NCI-H524 (cell line): ENCODE measurements around the gene ENGASE.

Experiments
- DNase-seq, 2 experiments: peaks; one replicate each; lab custom pipeline; 2025; lab: John Stamatoyannopoulos, UW

Gene ENGASE

GRCh38 chr17:79114458-79115301 lies 40.1 kb downstream of the ENGASE start:
- DNase-seq: peak; percentile 55 to 75

- DNase-seq: no peak
Observed at GRCh38 chr17:79115487-79115886, 40.9 kb downstream of the ENGASE start.

- DNase-seq: no peak
Observed at GRCh38 chr17:79116575-79117368, 42.1 kb downstream of the ENGASE start.

DNA sequence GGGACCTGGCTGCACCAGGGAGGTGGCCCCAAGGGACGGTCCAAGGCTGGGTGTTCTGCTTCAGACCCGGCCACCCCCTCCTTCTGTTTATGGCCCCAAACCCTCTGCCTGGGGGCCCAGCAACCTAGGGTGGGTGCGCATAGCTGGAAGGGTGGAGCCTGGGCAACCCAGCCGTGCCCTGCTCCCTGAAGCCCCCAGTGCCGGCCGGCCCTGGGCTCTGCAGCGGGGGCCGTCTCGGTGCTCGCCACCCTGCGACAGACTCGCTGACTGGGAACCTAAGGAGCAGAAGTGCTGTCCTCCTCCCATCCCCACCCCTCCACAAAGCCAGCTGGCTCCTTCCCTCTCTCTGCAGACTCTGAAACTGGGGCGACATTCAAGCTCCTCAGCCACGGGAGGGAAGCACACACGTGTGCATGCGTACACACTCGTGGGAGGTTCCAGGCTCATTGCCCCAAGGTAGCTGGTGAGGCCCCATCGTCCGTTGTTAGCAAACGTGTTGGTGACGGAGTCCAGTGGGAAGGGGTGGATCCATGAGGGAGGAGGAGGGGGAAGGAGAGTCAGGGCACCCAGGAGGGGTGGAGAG lies 43.4 kb downstream of the ENGASE start:
- no peak for DNase-seq

GRCh38 chr17:79118924-79119323 lies 44.3 kb downstream of the ENGASE start:
- no peak for DNase-seq

- no peak for DNase-seq
Observed at GRCh38 chr17:79120259-79120658, 45.6 kb downstream of the ENGASE start.

GRCh38 chr17:79123988-79124387 lies 49.4 kb downstream of the ENGASE start:
- DNase-seq: no peak

GRCh38 chr17:79124513-79125209 lies 50.0 kb downstream of the ENGASE start:
- no peak for DNase-seq

- DNase-seq: no peak
Observed at GRCh38 chr17:79125503-79125902, 50.9 kb downstream of the ENGASE start.

GRCh38 chr17:79126139-79126538 lies 51.5 kb downstream of the ENGASE start:
- no peak for DNase-seq

DNA sequence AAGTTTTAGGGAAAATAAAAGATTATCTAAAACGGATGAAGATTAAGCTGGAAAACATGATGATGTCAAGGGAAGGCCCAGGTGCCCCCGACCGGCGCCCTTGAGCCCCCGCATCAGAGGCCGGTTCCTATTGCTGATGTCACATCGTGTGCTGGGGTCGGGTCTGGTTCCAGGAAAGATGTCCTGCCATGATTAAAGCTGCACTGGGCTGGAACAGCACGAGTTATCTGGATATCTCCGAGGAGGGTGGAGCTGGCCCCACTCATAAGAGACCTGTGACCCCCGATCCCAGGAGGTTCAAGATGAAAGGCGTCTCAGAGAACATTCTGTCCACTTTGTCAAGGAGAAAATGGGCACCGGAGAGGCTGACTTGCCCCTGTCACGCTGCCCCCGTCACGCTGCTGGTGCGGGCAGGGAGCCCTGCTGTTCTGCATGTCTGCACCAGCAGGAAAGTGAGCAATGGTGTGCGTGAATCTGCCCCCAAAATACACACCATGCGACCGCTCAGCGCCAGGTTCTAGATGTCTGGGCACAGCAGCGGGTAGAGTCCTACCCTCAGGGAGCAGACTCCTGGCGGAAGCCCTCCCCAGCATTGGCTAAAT lies 53.0 kb downstream of the ENGASE start:
- no peak for DNase-seq

- no peak for DNase-seq
Observed at GRCh38 chr17:79129523-79129922, 54.9 kb downstream of the ENGASE start.

DNA sequence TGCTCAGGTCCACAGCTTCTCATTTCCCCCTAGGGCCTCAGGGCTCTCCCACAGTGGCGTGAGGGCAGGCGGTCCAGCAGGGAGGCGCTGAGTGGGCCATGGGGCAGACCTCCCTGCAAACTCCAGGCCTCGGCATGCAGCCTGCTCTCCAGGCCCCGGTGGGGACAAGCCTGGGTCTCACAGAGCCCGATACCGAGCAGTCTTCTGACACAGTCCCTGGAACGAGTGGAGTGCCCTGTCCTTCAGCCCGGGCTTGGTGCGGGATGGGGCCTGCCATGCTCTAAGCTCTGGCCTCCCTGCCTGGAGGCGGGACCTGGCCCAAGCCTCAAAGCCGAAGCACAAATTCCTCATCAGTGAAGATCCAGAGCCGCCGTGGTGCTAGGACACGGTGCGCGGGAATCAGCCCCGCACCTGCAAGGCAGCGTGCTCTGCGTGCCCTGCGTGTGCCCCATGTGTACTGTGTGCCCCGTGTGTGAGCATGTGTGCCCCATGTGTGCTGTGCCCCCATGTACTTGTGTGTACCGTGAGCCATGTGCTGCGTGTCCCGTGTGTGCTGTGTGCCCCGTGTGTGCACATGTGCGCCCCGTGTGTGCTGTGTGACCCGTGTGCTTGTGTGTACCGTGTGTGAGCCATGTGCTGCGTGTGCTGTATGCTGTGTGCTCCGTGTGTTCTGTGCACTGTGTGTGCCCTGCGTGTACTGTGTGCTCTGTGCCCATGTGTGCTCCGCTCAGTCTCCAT lies 56.1 kb downstream of the ENGASE start:
- no peak for DNase-seq

DNA sequence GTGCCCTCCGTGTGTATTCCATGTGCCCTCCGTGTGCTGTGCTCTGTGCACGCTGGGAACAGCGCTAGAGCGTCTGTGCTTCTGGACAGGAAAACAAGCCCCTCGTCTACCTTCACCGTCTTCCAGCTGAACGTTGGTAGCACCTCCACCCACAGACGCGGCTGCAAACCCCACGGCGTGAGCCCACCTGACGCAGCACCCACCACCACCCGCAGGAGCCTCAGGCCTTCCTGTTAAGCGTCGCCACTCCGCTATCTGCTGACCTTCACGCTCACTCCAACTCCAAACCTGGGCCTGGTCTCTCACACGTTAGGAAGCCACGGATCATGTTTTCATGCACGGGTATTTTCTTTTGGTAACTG lies 56.6 kb downstream of the ENGASE start:
- no peak for DNase-seq

DNA sequence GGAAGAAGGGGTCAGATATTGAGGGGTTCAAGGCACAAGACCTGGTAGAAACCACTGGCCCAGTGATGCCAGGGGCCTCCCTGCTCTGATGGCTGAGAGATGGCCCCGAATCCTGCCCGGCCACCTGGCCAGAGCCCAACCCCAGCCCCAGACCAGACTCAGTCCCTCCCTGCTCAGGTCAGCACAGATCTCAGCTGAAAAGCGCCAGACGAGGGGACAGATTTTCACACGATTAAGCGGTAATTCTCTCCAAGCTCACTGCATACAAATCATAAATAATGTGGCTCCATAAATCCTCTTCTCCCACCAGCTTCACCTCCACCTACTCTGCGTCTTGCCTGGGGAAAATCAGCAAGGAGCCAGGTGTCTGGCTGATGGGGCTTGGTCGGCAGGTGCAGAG lies 57.1 kb downstream of the ENGASE start:
- DNase-seq: no peak

DNA sequence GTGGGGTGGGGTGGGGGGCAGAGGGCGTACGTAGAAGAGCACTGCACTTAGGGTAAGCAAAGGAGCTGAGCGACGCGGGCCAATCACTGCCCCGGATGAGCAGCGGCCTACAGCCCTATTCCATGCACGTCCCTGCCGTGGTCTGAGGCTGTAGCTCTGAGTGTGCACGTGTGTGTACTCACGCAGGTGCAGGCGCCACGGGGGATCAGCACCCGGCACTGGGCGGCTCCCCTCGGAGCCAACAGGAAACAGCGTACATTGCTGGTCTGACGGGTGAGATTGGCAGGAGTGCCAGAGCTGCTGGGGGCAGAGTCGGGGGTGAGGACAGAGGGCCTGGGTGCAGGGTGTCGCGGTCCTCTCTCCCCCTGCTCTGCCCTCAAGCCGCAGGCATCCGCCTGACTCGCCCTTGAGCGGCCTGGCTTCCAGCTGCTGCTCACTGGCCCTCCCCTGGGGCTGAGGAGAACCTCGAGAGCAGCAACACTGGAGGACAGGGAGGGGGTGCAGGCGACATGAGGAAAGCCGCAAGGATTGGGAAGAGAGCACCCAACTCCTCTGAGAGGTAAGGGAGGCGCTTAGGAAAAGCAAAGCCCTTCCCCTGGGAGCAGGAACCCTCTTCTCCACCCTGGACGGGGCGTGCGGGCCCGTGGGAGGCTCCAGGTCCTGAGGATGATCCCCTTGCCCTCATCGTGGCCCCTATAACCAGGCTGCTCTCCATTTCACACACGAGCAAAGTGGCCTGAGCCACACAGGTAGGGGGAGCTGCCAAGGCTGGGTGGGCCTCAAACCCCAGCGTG lies 57.8 kb downstream of the ENGASE start:
- peak in 1 of 2 experiments; percentile 32 for DNase-seq

DNA sequence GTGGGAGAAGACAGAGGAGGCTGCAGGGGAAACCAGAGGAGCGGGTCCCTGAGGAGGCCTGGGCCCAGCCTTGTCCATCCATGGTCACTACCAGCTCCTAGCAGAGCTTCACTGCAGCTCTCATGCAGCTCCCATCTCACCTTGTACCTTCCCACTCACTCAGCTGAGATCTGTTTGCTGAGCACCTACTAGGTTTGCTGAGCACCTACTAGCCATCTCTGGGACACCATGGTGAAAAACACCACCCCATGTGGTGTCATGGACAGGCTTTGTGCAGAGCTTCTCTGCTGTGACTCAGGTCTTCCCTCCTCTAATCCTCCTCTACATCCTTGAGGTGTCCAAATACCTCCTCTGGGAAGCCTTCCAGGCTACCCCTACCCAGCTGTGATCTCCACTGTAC lies 58.6 kb downstream of the ENGASE start:
- DNase-seq: no peak

- no peak for DNase-seq
Observed at GRCh38 chr17:79133985-79134384, 59.4 kb downstream of the ENGASE start.

- no peak for DNase-seq
Observed at GRCh38 chr17:79135011-79135410, 60.4 kb downstream of the ENGASE start.

DNA sequence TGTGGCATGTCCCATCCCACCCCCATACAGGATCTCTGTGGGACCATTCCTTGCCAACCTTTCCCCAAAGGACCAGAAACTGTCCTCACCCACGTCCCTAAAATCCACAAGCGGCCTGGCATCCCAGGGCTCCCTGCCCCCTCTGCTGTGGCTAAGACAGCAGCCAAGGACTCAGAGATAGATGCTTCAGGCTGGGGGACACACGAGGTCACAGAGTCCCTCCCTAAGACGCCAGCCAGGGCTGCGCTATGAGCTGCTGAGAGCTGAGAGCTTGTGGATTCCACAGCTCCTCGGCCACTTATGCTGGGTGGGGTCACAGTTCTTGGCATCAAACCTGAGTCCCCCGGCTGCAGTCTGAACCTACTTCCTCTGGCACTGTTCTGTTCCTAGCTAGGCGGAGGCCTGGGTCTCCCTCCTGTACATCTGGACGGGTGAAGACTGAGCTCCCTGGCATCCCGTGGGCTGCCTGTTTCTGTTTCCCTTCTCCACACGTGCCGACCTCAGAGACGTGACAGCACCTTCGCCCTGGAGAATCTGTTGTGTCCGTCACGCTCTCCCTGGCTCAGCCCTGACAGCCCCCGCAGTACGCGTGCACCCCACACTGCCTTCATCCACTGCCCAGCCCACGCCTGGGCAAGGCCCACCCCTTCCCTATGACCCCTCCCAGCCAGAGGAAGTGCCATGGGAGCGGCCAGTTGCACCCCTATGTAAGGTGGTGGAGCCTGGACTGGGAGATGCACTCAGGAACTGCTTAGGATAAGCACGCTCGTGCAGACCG lies 61.2 kb downstream of the ENGASE start:
- DNase-seq: no peak
